ENCODE data around the gene KIF5A.
"Not testable (repeated sequence)": the region's sequence is repeated elsewhere in the genome, so short reads cannot be mapped to it uniquely, and the experiment has no call there.

Gene KIF5A

DNA sequence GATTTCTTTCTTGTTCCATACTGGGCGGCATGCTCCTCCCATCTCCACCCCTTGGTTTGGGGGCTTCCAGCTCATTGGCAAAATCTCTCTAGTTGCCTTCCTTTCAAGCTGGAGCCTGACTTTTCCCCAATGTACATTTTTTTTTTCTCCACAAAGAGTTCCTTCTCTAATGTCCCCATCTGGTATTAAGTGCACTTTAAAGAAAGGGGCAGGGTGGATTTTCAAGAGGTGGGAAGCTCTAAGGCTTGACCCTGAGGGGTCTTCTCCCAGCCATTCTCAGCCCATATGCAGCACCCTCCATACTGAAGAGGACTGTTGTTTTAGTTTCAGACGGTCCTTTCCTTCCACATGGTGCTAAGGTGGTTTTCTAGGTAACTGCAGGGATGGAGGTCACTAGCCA, 35.3 kb downstream of the KIF5A start:
- DNase-seq, result no peak

DNA sequence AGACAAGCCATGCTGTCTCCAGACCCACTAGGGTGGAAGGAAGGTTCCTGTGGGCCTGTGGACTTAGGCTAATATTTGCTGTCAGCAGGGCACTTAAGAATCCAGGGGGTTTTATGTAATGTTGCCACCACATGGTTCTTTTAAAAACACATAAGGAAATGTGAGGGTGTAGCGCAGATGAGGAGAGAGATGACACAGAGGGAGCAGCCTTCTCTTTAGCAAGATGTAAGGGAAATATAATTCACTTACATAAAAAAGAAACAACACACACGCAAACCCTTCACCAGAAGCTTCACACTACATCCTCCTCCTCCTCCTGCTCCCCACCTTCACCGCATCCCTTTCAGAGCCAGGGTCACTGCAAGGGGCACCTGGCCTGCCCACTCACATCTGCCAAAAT, 36.3 kb downstream of the KIF5A start:
- no peak for DNase-seq

DNA sequence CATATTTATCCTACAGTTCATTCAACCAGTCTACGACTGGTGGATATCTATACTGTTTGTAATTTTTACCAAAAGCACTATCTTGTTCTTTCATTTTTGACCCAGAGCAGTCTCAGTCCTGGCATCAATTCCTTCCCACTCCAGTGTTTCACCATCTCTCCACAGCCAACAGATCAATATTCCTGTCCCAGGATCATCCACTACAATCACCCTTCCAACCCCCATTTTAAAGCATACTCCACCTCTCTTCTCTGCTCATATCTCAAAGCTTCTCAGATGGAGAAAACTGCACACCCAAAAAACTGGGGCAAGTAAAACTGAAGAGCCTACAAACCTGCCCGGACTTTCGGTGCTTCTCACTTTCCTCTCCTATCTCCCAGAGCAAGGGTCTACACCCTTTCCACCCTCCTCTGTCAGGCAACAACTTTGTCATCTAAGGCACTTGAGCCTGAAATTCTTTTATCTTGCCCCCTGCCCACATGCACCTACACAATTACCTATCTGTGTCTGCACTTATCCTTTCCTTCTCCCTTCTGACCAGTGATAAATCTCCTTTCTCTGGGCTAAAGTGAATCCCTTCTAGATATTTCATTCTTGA, 37.1 kb downstream of the KIF5A start:
- DNase-seq, result no peak

DNA sequence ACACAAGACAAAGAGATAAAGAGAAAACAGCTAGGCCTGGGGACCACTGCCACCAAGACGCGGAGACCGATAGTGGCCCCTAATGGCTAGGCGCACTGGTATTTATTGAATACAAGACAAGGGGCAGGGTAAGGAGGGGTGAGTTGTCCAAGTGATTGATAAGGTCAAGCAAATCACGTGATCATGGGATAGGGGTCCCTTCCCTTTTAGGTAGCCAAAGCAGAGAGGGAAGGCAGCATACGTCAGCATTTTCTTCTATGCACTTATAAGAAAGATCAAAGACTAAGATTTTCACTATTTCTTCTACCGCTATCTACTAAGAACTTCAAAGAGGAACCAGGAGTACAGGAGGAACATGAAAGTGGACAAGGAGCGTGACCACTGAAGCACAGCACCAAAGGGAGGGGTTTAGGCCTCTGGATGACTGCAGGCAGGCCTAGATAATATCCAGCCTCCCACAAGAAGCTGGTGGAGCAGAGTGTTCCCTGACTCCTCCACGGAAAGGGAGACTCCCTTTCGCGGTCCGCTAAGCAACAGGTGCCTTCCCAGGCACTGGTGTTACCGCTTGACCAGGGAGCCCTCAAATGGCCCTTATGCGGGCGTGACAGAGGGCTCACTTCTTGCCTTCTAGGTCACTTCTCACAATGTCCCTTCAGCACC, 39.2 kb downstream of the KIF5A start:
- not testable (repeated sequence) for DNase-seq

DNA sequence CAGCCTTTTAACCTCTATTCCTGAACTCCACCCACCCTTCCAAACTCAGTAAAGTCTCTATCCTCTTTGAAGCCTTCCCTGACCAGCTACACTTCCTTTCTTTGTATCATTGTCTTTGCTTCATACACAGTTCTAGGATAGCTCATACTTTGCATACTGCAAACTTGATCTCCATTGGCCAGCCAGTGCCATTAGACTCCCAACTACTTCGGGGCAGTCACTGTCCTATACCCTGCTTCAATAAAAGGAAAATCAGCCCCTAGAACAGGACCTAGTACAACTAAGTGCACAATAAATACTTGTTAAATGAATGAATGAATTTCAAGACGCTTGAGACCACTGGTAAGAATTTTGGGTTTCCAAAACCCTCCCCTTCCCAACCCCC, 40.6 kb downstream of the KIF5A start:
- DNase-seq, result no peak

DNA sequence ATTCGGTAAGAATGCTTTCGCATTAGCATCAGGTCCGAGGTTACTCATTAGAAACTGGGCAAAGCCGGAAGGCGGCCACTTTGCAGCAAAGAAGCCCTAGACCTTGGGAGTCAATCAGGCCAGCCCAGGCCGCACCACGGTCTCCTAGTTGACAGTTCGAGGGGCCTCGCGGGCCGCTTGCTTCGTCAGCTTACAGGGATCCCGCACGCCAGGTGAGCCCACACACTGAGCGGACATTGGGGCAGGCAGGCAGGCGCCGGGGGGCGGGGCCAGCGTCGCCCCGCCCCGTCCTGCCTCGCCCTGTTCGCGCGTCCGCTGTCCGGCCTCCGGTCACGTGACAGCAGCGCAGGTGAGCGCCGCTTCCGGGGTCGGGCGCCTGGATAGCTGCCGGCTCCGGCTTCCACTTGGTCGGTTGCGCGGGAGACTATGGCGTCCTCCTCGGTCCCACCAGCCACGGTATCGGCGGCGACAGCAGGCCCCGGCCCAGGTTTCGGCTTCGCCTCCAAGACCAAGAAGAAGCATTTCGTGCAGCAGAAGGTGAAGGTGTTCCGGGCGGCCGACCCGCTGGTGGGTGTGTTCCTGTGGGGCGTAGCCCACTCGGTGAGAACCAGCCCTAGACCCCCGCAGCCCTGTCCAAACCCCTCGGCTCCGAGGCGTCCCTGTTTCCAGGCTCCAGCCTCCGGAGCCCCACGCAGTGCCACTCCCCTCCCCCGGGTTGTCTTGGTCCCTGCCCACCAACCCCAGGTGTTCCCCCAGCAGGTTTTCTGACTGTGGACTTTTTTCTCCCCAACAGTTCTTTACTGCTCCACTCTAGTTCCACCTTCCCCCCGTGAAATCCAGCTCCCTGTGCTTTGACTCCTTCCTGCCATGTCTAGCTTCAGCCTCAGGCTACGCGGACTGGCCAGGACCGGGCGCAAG, 41.3 kb downstream of the KIF5A start, which contains the start of gene PIP4K2C:
Gene PIP4K2C (plus strand): TSS at position 329 of the 918 bp plus-strand sequence. CDS start 98 bp downstream, at position 427.
- peak; percentile 90 for DNase-seq

DNA sequence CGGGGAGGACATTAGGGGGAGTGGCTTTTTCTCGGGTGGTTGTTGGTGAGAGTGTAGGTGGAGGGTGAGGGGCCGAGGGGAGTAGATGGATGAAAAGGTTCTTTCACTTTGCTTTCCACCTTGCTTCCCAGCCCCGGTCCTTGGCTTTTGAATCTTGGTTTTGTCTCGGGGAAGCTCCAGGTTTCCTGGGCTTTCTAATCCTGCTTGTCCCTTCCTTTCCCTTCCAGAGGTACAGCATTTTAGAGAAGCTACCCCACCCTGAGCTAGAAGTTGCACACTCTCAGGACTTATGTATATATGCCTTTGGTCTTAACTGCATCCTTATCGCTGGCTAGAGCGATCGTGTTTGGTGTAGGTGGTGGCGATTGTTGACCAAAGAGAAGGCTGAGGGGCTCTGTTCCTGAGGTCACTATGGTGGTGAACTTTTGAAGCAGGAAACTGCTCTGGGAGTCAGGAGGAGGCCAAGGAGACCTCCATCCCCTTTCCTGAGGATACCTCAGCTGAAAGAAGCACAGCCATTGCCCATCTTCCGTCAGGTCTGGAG, 42.0 kb downstream of the KIF5A start:
- peak; percentile 40 for DNase-seq

DNA sequence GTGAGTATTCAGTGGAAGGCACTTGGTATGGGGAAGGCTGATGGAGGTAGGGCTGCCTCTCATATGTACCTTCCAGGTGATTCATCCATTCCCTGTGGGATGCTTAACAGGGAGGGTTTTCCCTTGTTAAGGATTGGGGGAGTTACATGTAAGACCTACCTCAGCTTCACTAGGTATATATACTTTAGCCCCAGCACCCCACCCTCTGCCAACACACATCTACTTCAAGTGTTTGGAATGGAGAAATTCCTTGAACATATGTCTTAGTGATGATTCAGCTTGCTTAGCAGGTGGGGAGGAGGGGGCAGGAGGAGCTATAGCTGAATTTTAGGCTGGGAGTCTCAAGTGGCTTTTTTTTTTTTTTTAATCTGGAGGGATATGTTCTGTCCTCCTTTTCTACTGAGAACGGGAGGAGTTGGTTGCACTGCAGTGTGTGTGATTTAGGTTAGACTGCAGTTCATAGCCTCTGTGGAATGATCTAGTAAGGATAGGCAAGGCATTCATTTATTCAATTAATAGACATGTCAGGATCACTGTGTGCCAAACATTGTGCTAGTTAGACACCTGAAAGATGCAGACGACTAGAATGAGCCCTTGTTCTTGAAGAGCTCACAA, 42.8 kb downstream of the KIF5A start:
- DNase-seq, result no peak

DNA sequence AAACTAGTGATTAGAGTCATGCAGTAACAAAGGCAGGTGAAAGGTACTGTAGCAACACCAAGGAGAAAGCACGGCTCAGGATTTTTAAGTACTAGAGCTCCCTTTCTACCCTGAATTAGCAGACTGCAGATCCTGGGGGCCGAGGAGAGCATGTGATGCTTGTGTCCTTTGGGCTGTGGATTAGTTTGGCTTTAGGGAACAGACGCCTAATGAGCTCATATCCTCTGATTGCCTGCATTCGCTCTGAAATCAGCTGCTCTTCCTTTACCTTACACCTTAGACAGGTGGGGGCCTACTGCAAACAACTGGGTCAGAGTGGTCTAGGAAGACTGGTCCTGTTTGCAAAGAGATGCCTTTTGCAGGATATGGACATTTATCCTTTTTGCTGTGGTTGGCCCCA, 43.3 kb downstream of the KIF5A start:
- no peak for DNase-seq

DNA sequence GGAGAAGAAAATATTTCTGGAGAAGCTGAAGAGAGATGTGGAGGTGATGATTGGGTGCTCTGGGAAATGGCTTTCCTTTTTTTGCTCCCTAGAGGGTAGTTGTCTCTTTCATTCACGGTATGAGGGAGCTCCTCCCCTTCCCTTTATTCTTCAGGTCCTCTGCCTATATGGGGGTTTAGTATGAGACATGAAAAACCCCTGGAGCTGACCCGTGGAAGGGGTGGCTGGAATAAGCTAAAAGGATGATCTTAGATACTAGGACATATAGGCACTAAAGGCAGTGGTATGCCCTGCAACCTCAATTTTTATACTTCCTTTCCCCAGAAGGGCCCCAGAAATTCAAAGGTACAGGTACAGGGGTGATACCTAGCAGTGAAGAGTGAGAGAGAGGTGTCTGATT, 50.6 kb downstream of the KIF5A start:
- DNase-seq, result no peak

DNA sequence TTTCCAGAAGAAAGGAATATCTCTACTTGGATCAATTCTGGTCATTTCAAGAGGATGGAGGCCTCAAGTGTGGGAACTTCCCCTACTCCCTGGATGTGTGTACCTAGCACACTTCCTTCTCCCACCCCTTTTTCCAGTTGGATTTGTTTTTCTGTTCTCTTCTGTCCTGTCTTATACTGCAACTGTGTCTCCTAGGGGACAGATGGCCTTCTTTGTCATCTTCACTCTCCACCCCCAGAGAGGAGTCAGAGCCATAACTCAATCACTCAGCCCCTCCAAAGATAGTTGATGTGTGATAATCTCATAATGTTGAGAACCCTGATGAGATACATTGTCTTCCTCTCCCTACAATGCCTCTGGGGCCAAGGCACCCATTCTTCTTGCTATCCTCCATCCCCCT, 52.7 kb downstream of the KIF5A start:
- no peak for DNase-seq

DNA sequence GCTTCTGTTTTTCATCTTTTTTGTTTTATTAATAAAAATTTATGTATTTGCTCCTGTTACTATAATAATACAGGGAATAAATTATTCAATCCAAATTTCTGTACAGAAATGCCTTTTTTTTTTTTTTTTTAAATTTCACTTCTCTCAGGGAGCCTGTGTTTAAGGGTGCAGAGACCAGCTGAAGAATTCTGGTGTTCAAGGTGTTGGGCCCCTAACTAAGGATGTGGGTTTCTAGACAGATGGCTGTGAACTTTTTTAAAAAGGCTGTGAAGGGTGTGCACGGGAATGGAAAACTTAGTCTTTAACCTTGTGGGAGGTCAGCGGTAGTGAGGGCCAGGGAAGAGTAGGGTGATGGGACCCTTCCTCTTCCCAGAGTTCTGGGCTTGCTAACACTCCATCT, 53.5 kb downstream of the KIF5A start:
- DNase-seq, result no peak

DNA sequence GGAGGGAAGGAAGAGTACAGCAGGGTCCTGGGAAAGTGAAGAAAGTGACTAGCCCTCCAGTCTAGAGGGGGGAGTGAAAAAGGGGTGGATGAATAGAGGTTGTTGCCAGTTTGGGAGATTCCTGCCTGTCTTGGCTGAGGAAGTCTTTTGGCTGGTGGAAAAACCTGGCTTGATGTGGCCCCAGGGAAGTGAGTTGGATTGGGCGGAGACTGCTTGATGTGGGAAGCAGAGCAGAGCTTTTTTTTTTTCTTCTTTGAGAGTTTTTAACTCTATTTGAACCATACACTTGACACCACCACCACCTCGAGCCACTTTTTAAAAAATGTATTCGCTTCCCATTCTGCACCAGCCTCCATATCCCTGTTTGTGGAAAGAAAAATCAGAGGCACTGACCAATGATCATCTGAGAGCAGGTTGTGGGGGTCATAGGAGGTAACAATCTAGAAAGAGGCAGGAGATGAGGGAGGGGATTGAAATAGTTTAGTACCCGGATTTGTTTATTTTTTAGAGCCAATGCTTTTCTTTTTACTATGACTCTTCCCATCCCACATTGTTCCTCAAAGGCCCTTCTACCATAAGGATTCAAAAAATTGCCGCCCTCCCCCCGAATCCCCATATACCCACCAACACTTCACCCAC, 54.1 kb downstream of the KIF5A start:
- DNase-seq, result no peak

DNA sequence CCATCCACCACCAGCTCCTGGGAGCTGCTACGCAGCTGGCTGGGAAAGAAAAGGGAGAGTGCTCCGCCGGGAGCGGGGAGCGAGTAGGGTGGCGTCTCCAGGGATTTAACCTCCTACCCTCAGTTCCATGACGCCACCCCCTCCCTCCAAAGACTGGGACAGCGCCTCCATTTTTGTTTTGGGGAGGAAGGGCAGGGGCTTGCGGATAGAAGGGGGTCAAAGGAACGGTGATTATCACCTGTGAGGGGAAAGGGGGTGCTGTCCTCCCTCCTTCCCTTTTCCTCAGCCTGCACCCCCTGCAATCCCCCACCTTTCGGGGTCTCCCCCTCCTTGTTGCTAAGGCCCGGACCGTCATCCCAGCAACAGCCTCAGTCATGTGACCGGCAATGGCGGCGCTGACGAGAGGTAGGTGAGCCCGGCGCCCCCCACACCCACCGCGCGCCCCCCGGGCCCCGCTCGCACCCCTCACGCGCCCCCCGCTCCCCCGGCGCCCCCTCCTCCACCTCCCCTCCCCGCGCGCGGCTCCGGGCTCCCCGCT, 54.7 kb downstream of the KIF5A start, which contains the start of gene DTX3:
Gene DTX3 (plus strand): TSS at position 371 of the 538 bp plus-strand sequence. CDS start 1,694 bp downstream, outside the sequence.
- no peak for DNase-seq

DNA sequence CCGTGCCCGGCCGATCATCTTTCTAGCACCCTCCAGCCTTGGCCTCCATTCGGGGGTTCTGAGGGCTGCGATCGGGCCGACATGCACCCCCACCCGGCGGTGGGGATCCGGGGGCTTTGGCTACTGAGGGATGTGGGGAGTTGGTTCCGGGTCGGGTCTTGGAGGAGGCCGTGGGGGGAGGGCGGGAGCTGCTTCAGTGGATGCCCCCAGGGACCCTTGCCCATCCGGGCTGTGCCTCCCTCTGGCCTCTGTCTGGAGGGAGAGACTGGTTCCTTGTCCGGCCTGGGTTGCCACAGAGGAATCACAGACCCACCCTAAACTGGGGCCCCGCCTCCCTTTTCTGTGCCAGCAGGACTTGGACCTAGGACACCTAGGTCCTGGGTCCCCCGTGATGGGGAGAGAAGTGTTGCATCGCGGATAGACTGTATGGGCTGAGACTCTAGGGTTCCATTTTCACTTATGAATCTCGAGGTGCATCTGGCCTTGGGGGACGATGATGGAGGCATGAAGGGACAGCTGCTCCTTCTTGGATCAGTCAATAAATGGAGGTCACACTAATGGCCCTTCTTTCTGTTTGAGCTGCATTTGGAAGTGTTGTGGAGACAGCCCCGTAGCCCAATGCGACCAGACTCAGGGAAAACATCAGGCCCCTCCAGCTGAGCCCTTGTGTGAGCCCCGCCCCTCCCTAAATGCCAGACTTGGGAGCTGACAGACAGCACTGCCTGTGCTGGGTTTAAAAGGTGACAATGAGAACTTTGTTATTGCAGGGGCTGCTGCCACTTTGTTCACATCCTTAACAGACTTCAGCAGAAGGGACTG, 55.4 kb downstream of the KIF5A start:
- DNase-seq, result no peak

DNA sequence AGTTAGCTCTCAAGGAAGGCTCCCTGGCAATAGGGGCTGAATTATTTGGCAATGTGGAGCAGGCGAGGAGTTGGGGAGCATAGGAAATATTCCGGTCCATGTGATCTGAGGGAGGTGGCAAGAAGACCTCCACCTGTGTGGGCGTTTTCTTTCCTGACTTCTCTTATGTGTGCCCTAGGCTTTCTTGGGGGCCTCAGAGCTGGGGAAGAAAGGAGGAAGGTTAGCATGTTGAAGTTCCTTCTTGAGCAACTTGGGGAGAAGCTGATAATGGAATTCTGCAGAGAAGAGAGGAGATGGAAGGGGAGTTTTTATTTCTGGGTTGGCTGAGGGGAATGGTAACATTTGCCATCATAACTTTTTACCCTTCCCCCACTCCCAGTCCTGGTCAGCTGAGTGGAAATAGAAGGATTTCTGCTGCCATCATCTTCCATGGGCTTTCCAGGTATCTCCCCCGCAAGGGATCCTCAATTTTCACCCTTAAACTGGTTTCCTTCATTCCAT, 56.0 kb downstream of the KIF5A start:
- no peak for DNase-seq

DNA sequence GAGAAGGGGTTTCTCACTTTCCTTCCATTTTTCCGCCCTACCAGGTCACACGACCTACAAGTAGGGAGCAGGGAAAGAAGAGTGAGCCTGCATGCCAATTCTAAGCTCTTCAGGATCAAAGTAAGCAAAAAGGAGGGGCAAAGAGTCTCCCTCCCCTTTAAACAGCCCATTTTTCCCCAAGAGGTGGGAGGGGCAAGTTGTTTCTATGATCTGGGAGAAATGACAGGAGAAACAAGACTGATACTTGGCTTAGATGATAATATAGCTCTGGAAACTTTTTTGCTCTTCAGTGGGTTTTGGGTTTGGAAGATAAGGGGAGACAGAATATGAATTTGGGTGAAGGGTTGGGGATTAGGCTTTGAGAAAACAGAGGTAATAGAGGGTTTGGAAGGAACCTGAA, 56.6 kb downstream of the KIF5A start:
- DNase-seq, result no peak

DNA sequence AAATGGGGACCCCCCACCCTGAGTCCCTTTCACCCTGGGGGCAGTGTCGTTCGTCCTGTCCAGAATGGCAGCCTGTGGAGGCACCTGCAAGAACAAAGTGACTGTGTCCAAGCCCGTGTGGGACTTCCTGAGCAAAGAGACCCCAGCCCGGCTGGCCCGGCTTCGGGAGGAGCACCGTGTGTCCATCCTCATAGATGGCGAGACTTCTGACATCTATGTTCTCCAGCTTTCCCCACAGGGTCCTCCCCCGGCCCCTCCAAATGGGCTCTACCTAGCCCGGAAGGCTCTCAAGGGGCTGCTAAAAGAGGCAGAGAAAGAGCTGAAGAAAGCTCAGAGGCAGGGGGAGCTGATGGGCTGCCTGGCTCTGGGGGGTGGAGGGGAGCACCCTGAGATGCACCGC, 57.0 kb downstream of the KIF5A start:
- DNase-seq, result no peak

DNA sequence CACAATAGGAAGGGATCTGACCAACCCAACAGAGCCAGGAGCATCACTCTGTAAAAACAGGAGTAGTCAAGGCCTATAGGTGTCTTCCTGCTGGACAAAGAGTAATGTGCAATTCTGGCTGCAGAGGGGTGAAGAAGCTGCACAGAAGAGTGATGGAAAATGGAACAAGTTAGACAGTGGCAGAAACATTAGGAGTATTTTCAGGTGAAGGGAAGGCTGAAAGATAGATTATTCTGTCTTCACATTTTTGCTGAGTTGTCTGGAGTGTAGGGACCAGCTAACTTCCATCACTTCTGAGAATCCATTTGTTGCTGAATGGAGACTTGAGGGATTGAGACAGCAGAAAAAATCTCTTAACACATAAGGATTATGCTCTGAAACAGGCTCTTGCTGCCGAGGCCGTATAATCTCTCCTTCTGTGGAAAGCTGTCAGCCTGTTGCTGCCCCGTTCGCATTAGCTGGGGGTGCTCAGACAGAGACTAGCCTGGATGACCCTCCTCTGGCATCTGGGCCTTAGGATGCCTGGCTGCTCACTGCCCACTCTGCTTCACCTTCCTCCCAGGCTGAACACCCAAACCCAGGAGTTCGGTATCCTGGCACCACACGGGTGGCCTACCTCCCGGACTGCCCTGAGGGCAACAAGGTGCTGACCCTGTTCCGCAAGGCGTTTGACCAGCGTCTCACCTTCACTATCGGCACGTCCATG, 58.3 kb downstream of the KIF5A start:
- DNase-seq, result no peak

DNA sequence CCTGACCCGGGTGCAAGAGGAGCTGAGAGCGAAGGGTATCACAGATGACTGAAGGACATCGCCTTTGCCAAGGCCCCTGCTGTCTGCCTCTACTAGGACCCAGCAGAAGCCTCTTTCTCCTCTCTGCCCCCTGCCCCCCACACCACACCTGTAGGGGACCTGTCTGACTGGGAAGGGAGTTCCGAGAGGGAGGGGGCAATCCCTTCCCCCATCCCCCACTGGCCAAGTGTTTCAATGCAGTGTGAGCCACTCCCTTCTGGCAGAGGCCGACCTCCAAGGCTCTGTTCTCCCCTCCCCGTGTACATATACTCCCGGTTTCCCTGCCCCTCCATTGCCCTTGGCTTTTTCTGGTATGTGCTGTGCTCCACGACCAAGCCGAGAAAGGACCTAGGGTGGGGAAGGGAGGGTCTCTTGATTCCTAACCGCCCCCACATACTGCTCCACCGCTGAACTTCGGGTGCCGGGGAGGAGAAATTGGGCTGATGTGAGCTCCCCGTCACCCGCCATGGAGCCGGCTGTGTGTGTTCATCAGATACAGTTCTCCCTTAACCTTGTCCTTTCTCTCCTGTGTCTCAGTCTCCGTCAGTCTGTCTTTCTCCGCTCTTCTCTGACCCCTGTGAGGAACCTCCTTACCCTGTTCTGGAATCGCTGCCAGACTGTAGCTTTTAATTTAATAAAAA, 59.4 kb downstream of the KIF5A start:
- no peak for DNase-seq

All from OCI-M1 (cell line).